GM12878 (cell line): ENCODE results near the gene EML1. TPM values are rescaled to one million over a fixed set of nuclear protein-coding genes. Genes with fewer than 3 reads are reported as not detected.

Experiments used
- ATAC-seq: fragments of 200-7000 bp; cut with Tn5 transposase; 3 replicates; pipeline ENCODE4 v1.9.1; 2020; ENCODE audit warnings: mild to moderate bottlenecking, moderate library complexity
- BruUV-seq: library from RNA; stranded (reverse); fragments of 400-500 nt; replicated peaks from 2 replicates; lab custom pipeline; 2021; lab: Mats Ljungman, UMichigan
- CTCF ChIA-PET: fragments of 300-600 bp; sonication (Branson Sonifier 250); formaldehyde crosslinking; extraction: SDS; loops from one replicate; lab custom pipeline; 2021; ENCODE audit warnings: inconsistent platforms; lab: Yijun Ruan, JAX
- POLR2A ChIA-PET: fragments of 350-600 bp; formaldehyde crosslinking; extraction: SDS; loops from one replicate; lab custom pipeline; 2021; ENCODE audit warnings: inconsistent platforms; lab: Charles Lee
- RAD21 ChIA-PET: fragments of 300-600 bp; sonication (Branson Sonifier 250); formaldehyde crosslinking; loops from one replicate; lab custom pipeline; 2023; ENCODE audit warnings: antibody characterized with exemption; ENCODE audit not compliant: unreplicated experiment; lab: Charles Lee
- SMC1A ChIA-PET: fragments of 300-600 bp; sonication (Branson Sonifier 250); formaldehyde crosslinking; loops from one replicate; lab custom pipeline; 2023; ENCODE audit not compliant: unreplicated experiment, uncharacterized antibody; lab: Charles Lee
- DNase-seq: peaks from one replicate; pipeline ENCODE4 v3.0.0-alpha.2; 2011; ENCODE audit warnings: low read depth, low spot score
- FAIRE-seq: peaks from 3 replicates; lab custom pipeline; 2011; peaks lifted over from hg19 to GRCh38; lab: Jason Lieb, UNC
- H2AFZ ChIP-seq: 2 replicates; pipeline ENCODE4 v1.6.0; 2011; ENCODE audit warnings: low read depth, low read length, control low read depth; ENCODE audit not compliant: control insufficient read depth
- H3K27ac ChIP-seq: 2 replicates; pipeline ENCODE4 v1.5.1; 2011; ENCODE audit warnings: control low read depth; ENCODE audit not compliant: control insufficient read depth, insufficient read depth
- H3K27me3 ChIP-seq, 2 experiments: replicated peaks in 1 of 2; 2 replicates each; pipeline versions ENCODE4 v1.6.0 to v1.6.1; 2011; ENCODE audit warnings: low read length in 1 of 2; ENCODE audit not compliant: control insufficient read depth in 2 of 2, insufficient read depth in 2 of 2
- H3K36me3 ChIP-seq, 2 experiments: 2 replicates each; pipeline ENCODE4 v1.5.1; 2011; ENCODE audit warnings: low read length in 1 of 2; ENCODE audit not compliant: control insufficient read depth in 2 of 2, insufficient read depth in 2 of 2
- H3K4me1 ChIP-seq: 2 replicates; pipeline ENCODE4 v1.6.1; 2011; ENCODE audit warnings: mild to moderate bottlenecking, low read length, moderate library complexity, mixed read lengths; ENCODE audit not compliant: control insufficient read depth, insufficient read depth
- H3K4me2 ChIP-seq: 2 replicates; pipeline ENCODE4 v1.6.0; 2011; ENCODE audit warnings: control low read depth; ENCODE audit not compliant: control insufficient read depth, insufficient read depth
- H3K4me3 ChIP-seq: fragments of 200-600 bp; sonication (generic); 2 replicates; pipeline ENCODE4 v1.5.1; 2016
- H3K79me2 ChIP-seq: 2 replicates; pipeline ENCODE4 v1.6.0; 2011; ENCODE audit warnings: low read length; ENCODE audit not compliant: control insufficient read depth, insufficient read depth
- H3K9ac ChIP-seq: 2 replicates; pipeline ENCODE4 v1.8.0; 2011; ENCODE audit warnings: low read length, control low read depth, mixed read lengths; ENCODE audit not compliant: control insufficient read depth, insufficient read depth
- H3K9me3 ChIP-seq: replicated peaks from 3 replicates; pipeline ENCODE4 v1.5.1; 2011; ENCODE audit warnings: mild to moderate bottlenecking, low read length; ENCODE audit not compliant: control insufficient read depth, insufficient read depth
- H4K20me1 ChIP-seq: 2 replicates; pipeline ENCODE4 v1.6.0; 2011; ENCODE audit not compliant: control insufficient read depth, insufficient read depth
- ASH2L ChIP-seq: fragments of 300-600, 200-600 bp; sonication (generic); IDR thresholded peaks from 2 replicates; pipeline ENCODE4 v1.6.1; 2017; ENCODE audit warnings: low read depth, mild to moderate bottlenecking, borderline replicate concordance
- BACH1 ChIP-seq: fragments of 450-650 bp; IDR thresholded peaks from 2 replicates; pipeline ENCODE4 v1.6.1; 2017; ENCODE audit warnings: mild to moderate bottlenecking, borderline replicate concordance
- CBX3 ChIP-seq: fragments of 200-600 bp; sonication (generic); IDR thresholded peaks from 2 replicates; pipeline ENCODE4 v1.6.1; 2016; ENCODE audit warnings: low read depth, borderline replicate concordance
- CBX5 ChIP-seq: sonication (generic); IDR thresholded peaks from 2 replicates; pipeline ENCODE4 v1.6.1; 2016; ENCODE audit warnings: low read depth, moderate library complexity, mild to moderate bottlenecking, inconsistent platforms
- DPF2 ChIP-seq: fragments of 450-650 bp; IDR thresholded peaks from 2 replicates; pipeline ENCODE4 v1.6.1; 2017; ENCODE audit warnings: mild to moderate bottlenecking
- EED ChIP-seq: sonication (generic); IDR thresholded peaks from 2 replicates; pipeline ENCODE4 v1.6.1; 2016; ENCODE audit warnings: antibody characterized with exemption, low read depth
- NFIC ChIP-seq: IDR thresholded peaks from 2 replicates; pipeline ENCODE4 v1.6.1; 2012; ENCODE audit warnings: low read depth, mild to moderate bottlenecking, inconsistent platforms, low read length, moderate library complexity
- NR2F1 ChIP-seq: fragments of 450-650 bp; conservative IDR thresholded peaks from 2 replicates; pipeline ENCODE4 v1.6.1; 2017; ENCODE audit warnings: mild to moderate bottlenecking
- POU2F2 ChIP-seq: IDR thresholded peaks from 3 replicates; pipeline ENCODE4 v1.6.1; 2011; ENCODE audit warnings: low read depth, mild to moderate bottlenecking, low read length, borderline replicate concordance
- RAD51 ChIP-seq: fragments of 450-650 bp; IDR thresholded peaks from 2 replicates; pipeline ENCODE4 v1.6.1; 2016; ENCODE audit warnings: moderate library complexity, mild to moderate bottlenecking, inconsistent platforms
- RUNX3 ChIP-seq: IDR thresholded peaks from 2 replicates; pipeline ENCODE4 v1.6.1; 2012; ENCODE audit warnings: low read length, inconsistent platforms
- SMARCA5 ChIP-seq: fragments of 450-650 bp; IDR thresholded peaks from 2 replicates; pipeline ENCODE4 v1.6.1; 2017; ENCODE audit warnings: mild to moderate bottlenecking
- SP1 ChIP-seq: IDR thresholded peaks from one replicate; pipeline ENCODE4 v1.6.1; 2011; ENCODE audit warnings: low read depth, low read length
- TCF12 ChIP-seq: IDR thresholded peaks from 2 replicates; pipeline ENCODE4 v1.6.1; 2011; ENCODE audit warnings: low read depth, mild to moderate bottlenecking, low read length
- TCF3 ChIP-seq: IDR thresholded peaks from 2 replicates; pipeline ENCODE4 v1.6.1; 2012; ENCODE audit warnings: low read depth, mild to moderate bottlenecking, low read length, borderline replicate concordance; ENCODE audit not compliant: insufficient read depth
- TCF7 ChIP-seq: IDR thresholded peaks from 2 replicates; pipeline ENCODE4 v1.6.1; 2014; ENCODE audit warnings: antibody characterized with exemption, borderline replicate concordance
- ZBTB4 ChIP-seq: fragments of 450-650 bp; formaldehyde crosslinking; IDR thresholded peaks from 2 replicates; pipeline ENCODE4 v1.4.0; 2022; ENCODE audit warnings: mild to moderate bottlenecking, moderate library complexity
- WGBS: methylation state at CpG from one replicate; pipeline ENCODE4 v1.1.6; 2016; ENCODE audit warnings: low lambda C conversion rate; ENCODE audit not compliant: insufficient replicate concordance, insufficient coverage; ENCODE audit errors: missing lambda C conversion rate; 5-methylcytosine and 5-hydroxymethylcytosine counted together
- in situ Hi-C: fragments of 300-500 bp; cut with MboI; formaldehyde crosslinking; loops from 9 replicates; pipeline ENCODE4 v1.14.3; 2018; ENCODE audit warnings: mixed read lengths
- intact Hi-C: fragments of 100-400 bp; cut with micrococcal nuclease; formaldehyde crosslinking; loops from one replicate; pipeline ENCODE4 v1.14.2; 2022; ENCODE audit not compliant: unreplicated experiment
- polyA plus RNA-seq, 11 experiments: library from polyadenylated mRNA; depleted of rRNA in 4 of 11; unstranded in 6 of 11; stranded (reverse) in 5 of 11; fragments of >200 nt; fragmentation: Nextera tagmentation in 4 of 11; fragmentation: Illumina TruSeq in 1 of 11; extraction: Ambion mirVana in 4 of 11; extraction: Trizol in 1 of 11; gene quantifications; 1 replicate in 1 of 11; 2 replicates in 10 of 11; pipeline versions ENCODE4 v1.2.1 to v1.2.3, GENCODE V29; 2011 to 2016; ENCODE audit warnings: inconsistent platforms in 2 of 11, missing spikeins in 2 of 11, low read depth in 1 of 11
- total RNA-seq, 4 experiments: library from RNA; depleted of rRNA in 3 of 4; stranded (reverse); fragments of >200 nt in 3 of 4; fragmentation: Illumina TruSeq in 1 of 4; extraction: Trizol in 1 of 4; gene quantifications; 2 replicates each; pipeline versions ENCODE4 v1.2.1 to v1.2.3, GENCODE V29; 2013 to 2021

Gene EML1
- total and polyA plus RNA-seq, 10 of the 15 experiments (the other 5 are each of a cell fraction or from before 2014, with no cell fraction given) = 0.05 to 3.4 (median 0.11) TPM; not detected in 3

DNA sequence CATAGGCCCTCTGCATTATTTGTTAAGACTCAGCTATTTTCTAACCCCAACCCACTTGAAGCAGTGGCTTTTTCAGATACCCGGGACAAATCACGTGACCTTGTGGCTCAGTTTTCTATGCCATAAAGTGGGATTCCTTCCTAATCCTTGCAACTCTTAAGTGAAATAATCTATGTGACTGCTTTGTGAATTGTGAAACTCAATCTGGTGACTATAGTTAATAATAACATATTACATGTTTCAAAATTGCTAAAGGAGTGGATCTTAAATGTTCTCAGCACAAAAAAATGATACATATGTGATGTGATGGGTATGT is 17.3 kb downstream of the EML1 start:
- no peak for DNase-seq
- no peaks in the 10 kb centered on the region for H3K9me3 ChIP-seq
- RAD21 ChIA-PET = no interaction called here
- BruUV-seq = no TSS peak
- no peak overlapping the region for H3K4me3 ChIP-seq
- no peak overlapping the region for H3K4me2 ChIP-seq
- no peaks in the 10 kb centered on the region for H3K79me2 ChIP-seq
- no peaks in the 10 kb centered on the region for H3K4me1 ChIP-seq
- TF ChIP-seq TCF3 (no peak), CBX3 (no peak), NFIC (no peak), RAD51 (peak; percentile 40; the same call in 1 of the 2 replicates)
- TF ChIP-seq, all 136 proteins: peak for 1
- H3K27me3 ChIP-seq = peaks cover 4 to 5% of the 10 kb centered on the region in 2 experiments; a peak in 3 of 4 replicates
- in situ Hi-C loops (no loop called here), intact Hi-C loops (no loop called here)
- no peak overlapping the region for H3K9ac ChIP-seq
- WGBS = 47% methylated on average over 2 of the region's 2 CpGs
- H4K20me1 ChIP-seq = no peaks in the 10 kb centered on the region
- ChIA-PET SMC1A (no interaction called here), POLR2A (no interaction called here), CTCF (no interaction called here)
- H3K27ac ChIP-seq = no peak overlapping the region
- no peak overlapping the region for H2AFZ ChIP-seq
- FAIRE-seq (no peak), ATAC-seq (no peak)
- H3K36me3 ChIP-seq = no peaks in the 10 kb centered on the region

DNA sequence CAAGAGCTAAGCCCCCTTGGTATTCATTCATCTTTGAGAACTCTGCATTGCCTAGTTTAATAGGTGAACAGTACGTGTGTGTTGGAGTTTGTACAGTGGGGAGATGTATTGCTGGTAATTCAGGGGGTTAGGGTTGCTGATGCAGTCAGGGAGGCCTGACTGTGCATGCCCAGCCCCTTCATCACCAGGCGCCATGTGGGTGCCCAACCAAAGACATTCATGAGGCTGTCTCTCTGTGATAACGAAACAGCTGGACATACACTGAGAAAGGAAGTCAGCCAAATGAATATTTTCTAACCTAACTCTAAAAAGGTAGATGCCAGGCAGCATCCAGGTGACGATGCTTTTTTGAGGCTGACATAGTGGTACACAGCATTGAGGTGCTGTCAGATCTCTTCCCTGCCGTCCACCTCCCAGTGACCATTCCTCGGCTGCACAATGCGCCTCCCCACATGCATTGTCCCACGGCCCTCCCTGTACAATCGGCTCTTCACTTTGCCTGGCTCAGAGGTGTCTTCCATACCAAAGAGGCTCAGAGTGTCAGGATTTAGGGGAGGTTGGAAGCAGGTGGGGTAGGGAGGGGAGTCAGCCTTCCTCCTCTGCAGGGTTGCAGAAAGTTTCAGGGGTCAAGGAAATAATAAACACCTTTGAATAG is 19.0 kb downstream of the EML1 start:
- no peak overlapping the region for H3K4me2 ChIP-seq
- in situ Hi-C loops = no loop called here
- H3K9ac ChIP-seq = no peak overlapping the region
- no peaks in the 10 kb centered on the region for H3K79me2 ChIP-seq
- no peak for TF ChIP-seq TCF7
- TF ChIP-seq NR2F1 = no peak
- no peak for TF ChIP-seq TCF12
- no peak for TF ChIP-seq ASH2L
- TF ChIP-seq BACH1 = no peak
- no peak for TF ChIP-seq CBX5
- no peak for TF ChIP-seq EED
- no peak for TF ChIP-seq DPF2
- no peak for TF ChIP-seq ZBTB4 (CRISPR knock-in tag)
- no peak for TF ChIP-seq RUNX3
- TF ChIP-seq POU2F2 = no peak
- TF ChIP-seq SP1 = no peak
- no peak for TF ChIP-seq SMARCA5
- CTCF ChIA-PET = no interaction called here
- SMC1A ChIA-PET = no interaction called here
- H3K36me3 ChIP-seq = no peaks in the 10 kb centered on the region
- no peak overlapping the region for H2AFZ ChIP-seq
- no peak for FAIRE-seq
- POLR2A ChIA-PET = no interaction called here
- no peaks in the 10 kb centered on the region for H3K9me3 ChIP-seq
- intact Hi-C loops = no loop called here
- no TSS peak for BruUV-seq
- no peaks in the 10 kb centered on the region for H3K4me1 ChIP-seq
- H3K4me3 ChIP-seq = no peak overlapping the region
- WGBS = 36% methylated on average over 9 of the region's 9 CpGs
- peaks cover 3% of the 10 kb centered on the region in 2 experiments; a peak in 3 of 4 replicates for H3K27me3 ChIP-seq
- no peak for ATAC-seq
- no peak for DNase-seq
- H4K20me1 ChIP-seq = no peaks in the 10 kb centered on the region
- no peak overlapping the region for H3K27ac ChIP-seq
- RAD21 ChIA-PET = no interaction called here
